NB4 (cell line): ENCODE data around the gene SCFD2.

ENCODE experiments used
- DNase-seq: peaks from one replicate; pipeline ENCODE4 v3.0.0; 2010; ENCODE audit warnings: low read depth
- H3K4me3 ChIP-seq: one replicate; pipeline ENCODE4 v1.5.1; 2011; ENCODE audit warnings: mild to moderate bottlenecking, low read depth, low read length, moderate library complexity
- CTCF ChIP-seq: IDR thresholded peaks from one replicate; pipeline ENCODE4 v1.5.1; 2012; ENCODE audit warnings: low read depth, low read length
- MAX ChIP-seq: IDR thresholded peaks from 2 replicates; pipeline ENCODE4 v1.6.1; 2011; ENCODE audit warnings: low read depth, low read length
- MYC ChIP-seq: IDR thresholded peaks from 2 replicates; pipeline ENCODE4 v1.6.1; 2011; ENCODE audit warnings: low read depth, low read length
- POLR2A ChIP-seq: IDR thresholded peaks from 2 replicates; pipeline ENCODE4 v1.6.1; 2011; ENCODE audit warnings: mild to moderate bottlenecking; ENCODE audit not compliant: insufficient read length; ENCODE audit errors: extremely low read depth

SCFD2 gene

GRCh38 chr4:52946855-52947254 is 419.0 kb downstream of the SCFD2 start:
- no peak overlapping the region for H3K4me3 ChIP-seq
- TF ChIP-seq MYC (no peak), CTCF (no peak), MAX (no peak)
- no peak for DNase-seq

- no peak for TF ChIP-seq MAX
- no peak for TF ChIP-seq CTCF
- no peak for TF ChIP-seq POLR2A
- TF ChIP-seq MYC = no peak
- DNase-seq = no peak
These were observed 419.9 kb downstream of the SCFD2 start for GRCh38 chr4:52945982-52946381.

GRCh38 chr4:52945326-52945898 is 420.4 kb downstream of the SCFD2 start:
- no peak for DNase-seq
- H3K4me3 ChIP-seq = no peak overlapping the region
- TF ChIP-seq MYC (no peak), MAX (no peak), POLR2A (no peak), CTCF (no peak)

More at GRCh38 chr4:52945982-52946381, 419.9 kb downstream of the SCFD2 start:
- no peak overlapping the region for H3K4me3 ChIP-seq

GRCh38 chr4:52943677-52944076 is 422.2 kb downstream of the SCFD2 start:
- H3K4me3 ChIP-seq = no peak overlapping the region
- no peak for DNase-seq
- TF ChIP-seq MAX = no peak
- no peak for TF ChIP-seq POLR2A
- TF ChIP-seq MYC = no peak
- no peak for TF ChIP-seq CTCF

GRCh38 chr4:52942936-52943335 is 422.9 kb downstream of the SCFD2 start:
- H3K4me3 ChIP-seq = no peak overlapping the region
- DNase-seq = no peak
- TF ChIP-seq CTCF (no peak), MAX (no peak), POLR2A (no peak), MYC (no peak)
